ENCODE data around the gene HOXC9.
A peak's percentile ranks its signal among the peaks of the same experiment; 100 is the strongest.

Gene HOXC9

GRCh38 chr12:54015018-54015931, 15.3 kb downstream of the HOXC9 start:
- no peak for DNase-seq (ENCODE audit: low spot score)

GRCh38 chr12:54016051-54016450, 16.1 kb downstream of the HOXC9 start:
- no peak for DNase-seq (ENCODE audit: low spot score)

GRCh38 chr12:54016478-54016964, 16.6 kb downstream of the HOXC9 start:
- no peak for DNase-seq (ENCODE audit: low spot score)

- DNase-seq (ENCODE audit: low spot score) = no peak
Measured at GRCh38 chr12:54017027-54017788, 17.2 kb downstream of the HOXC9 start.

- DNase-seq (ENCODE audit: low spot score) = peak; percentile 27
Measured at GRCh38 chr12:54017878-54018467, 18.0 kb downstream of the HOXC9 start.

GRCh38 chr12:54018468-54018984, 18.6 kb downstream of the HOXC9 start:
- no peak for DNase-seq (ENCODE audit: low spot score)

GRCh38 chr12:54019091-54019811, 19.3 kb downstream of the HOXC9 start:
- DNase-seq (ENCODE audit: low spot score) = no peak

GRCh38 chr12:54019924-54020590, 20.1 kb downstream of the HOXC9 start:
- DNase-seq (ENCODE audit: low spot score) = no peak

GRCh38 chr12:54020591-54021405, 20.8 kb downstream of the HOXC9 start:
- DNase-seq (ENCODE audit: low spot score) = no peak

- no peak for DNase-seq (ENCODE audit: low spot score)
Measured at GRCh38 chr12:54021432-54022013, 21.6 kb downstream of the HOXC9 start.

- no peak for DNase-seq (ENCODE audit: low spot score)
Measured at GRCh38 chr12:54022960-54023884, 23.3 kb downstream of the HOXC9 start.

- no peak for DNase-seq (ENCODE audit: low spot score)
Measured at GRCh38 chr12:54024127-54024526, 24.2 kb downstream of the HOXC9 start.

GRCh38 chr12:54024581-54025305, 24.8 kb downstream of the HOXC9 start:
- DNase-seq (ENCODE audit: low spot score) = no peak

- DNase-seq (ENCODE audit: low spot score) = no peak
Measured at GRCh38 chr12:54025499-54026405, 25.8 kb downstream of the HOXC9 start.

- no peak for DNase-seq (ENCODE audit: low spot score)
Measured at GRCh38 chr12:54026640-54027441, 26.9 kb downstream of the HOXC9 start.

- no peak for DNase-seq (ENCODE audit: low spot score)
Measured at GRCh38 chr12:54027442-54027786, 27.5 kb downstream of the HOXC9 start.
